GM12891 (cell line): ENCODE results near the gene NUP210.

Source experiments
- POLR2A ChIP-seq: IDR thresholded peaks from 2 replicates; pipeline ENCODE4 v1.6.1; 2011; ENCODE audit warnings: low read depth, low read length, control low read depth
- POLR2AphosphoS5 ChIP-seq: IDR thresholded peaks from 2 replicates; pipeline ENCODE4 v1.6.1; 2011; ENCODE audit warnings: low read depth, low read length, control low read depth

- TF ChIP-seq POLR2A (no peak), POLR2AphosphoS5 (no peak)
Observed at GRCh38 chr3:13287833-13288232, 132.3 kb downstream of the NUP210 start.
